Measurements from ENCODE around the gene EPHA5. TPM values are rescaled to one million over a fixed set of nuclear protein-coding genes. Genes with fewer than 3 reads are reported as not detected.

The EPHA5 gene
- polyA plus RNA-seq, 4 donors = 0.38 to 0.70 (median 0.51) TPM

DNA sequence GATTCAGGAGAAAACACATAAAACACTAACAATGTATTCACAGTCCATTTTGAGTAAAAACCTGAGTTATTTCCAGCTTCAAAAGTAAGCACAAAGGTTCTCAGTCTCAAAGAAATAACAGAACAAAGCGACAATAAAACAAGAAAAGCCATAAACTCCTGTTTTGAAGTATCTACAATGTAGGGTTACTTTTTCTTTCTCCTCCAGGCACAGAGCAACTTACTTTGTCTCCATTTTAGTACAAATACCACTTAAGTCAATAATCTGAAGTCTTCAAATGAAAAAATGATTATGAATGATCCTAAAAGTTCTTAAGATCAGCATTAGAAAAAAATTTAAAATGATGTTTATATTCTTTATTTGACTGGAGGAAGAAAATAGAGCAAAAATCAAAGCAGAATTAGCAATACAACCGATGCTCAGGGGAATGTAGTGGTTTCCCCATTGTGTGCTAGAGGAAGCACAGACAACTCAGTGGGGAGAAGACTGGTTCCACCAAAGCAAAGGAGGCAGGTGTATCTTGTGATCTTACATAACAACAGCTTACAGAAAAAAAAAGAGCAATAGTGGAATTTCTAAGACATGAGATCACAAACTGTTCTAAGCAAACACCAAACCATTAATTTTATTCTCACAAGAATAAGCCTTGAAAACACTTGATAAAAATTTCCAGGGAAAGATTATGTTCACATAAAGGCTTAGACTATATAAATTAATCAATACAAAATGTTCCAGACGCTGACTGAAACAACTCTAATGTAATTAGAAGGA is 35.1 kb downstream of the EPHA5 start:
- DNase-seq (ENCODE audit: low read depth in 4 of 4, low spot score in 2 of 4) = no peak

DNA sequence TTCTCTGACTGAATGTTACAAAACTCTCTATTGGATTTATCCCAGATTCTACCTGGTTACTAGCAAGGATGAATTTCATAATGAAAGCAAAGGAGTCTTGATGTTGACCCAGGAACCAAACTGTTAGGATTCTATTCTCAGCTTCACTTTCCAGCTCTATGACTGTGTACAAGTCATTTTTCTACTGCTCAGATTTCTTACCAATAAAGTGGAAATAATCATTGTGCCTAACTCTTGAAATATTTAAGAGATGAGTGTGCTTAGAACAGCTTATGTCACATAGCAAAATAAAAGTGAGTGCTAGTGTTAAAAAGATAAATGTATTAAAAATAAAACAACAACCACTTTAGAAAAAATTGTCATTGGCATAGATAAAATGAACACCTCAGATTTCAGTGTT is 45.6 kb downstream of the EPHA5 start:
- DNase-seq (ENCODE audit: low read depth in 4 of 4, low spot score in 2 of 4) = no peak

DNA sequence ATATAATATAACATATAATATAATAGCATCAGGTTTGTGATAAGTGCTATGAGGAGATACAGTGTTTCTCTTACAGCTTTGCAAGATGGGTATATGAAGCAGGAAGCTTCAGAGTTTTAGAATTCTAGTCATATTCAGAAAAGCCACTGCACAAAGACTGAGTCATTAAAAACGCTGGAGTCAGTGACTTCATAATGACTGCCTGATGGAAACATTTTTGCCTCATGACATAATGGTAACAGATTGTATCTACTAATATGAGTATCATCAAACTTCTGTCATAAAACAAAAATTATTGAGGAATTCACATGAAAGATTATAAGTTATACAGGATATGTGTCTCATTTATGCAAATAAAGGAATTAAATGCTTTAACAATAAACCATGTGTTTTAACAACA is 46.8 kb downstream of the EPHA5 start:
- no peak for DNase-seq (ENCODE audit: low read depth in 4 of 4, low spot score in 2 of 4)

DNA sequence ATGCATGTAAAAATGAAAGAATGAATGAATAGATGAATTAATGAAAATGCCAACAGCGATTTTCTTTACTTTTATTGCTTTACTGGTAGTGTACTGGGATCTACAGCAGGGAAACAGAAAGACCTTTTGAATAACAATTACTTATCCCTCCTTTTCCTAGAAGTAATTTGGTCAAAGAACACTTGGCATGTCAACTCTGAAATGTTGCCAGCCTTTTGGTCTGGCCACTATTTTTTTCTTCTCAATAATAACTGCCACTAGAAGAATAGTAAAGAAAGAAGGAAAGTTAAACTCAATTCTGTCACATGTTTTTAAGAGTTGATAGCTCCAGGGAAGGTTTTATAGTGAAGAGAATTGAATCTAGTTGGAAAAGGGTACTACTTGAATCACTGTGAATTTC is 52.9 kb downstream of the EPHA5 start:
- DNase-seq (ENCODE audit: low read depth in 4 of 4, low spot score in 2 of 4) = no peak

DNA sequence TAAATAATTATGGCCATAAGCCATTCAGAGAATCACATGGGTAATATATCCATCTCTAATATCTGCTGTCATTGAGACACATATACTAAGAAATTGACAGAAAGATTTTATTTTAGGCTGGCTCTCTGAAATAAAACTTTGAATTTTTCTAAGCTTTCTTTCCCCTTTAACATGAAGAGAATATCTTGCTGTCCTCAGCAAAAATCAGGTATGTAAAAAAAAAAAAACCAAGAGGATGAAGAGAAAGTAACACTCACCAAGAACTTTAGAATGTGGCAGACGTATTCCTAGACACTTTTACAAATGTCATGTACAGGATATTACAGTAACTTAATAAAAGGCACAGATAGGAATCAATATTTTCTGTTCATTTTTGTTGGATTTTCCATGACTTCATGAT is 65.8 kb downstream of the EPHA5 start:
- no peak for DNase-seq (ENCODE audit: low read depth in 4 of 4, low spot score in 2 of 4)

DNA sequence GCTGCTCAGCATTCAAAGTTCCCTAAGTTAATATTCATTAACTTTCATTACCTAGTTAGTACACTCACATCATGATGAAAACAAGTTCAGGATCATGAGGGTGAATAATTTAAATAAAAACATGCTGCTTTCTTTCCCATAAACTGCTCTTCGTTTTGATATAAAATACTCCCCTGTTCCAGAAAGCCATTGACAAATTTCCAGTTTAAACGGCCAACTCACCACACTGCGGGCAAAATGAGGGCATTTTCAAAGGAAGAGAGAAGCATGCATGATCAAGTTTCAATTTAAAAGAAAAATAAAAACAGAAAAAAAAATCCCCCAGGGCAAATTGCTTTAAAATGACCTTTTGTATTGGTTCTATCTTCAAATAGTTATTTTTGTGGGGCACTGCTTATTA is 69.6 kb downstream of the EPHA5 start:
- peak in 1 of 4 donors; percentile 21 for DNase-seq (ENCODE audit: low read depth in 4 of 4, low spot score in 2 of 4)

DNA sequence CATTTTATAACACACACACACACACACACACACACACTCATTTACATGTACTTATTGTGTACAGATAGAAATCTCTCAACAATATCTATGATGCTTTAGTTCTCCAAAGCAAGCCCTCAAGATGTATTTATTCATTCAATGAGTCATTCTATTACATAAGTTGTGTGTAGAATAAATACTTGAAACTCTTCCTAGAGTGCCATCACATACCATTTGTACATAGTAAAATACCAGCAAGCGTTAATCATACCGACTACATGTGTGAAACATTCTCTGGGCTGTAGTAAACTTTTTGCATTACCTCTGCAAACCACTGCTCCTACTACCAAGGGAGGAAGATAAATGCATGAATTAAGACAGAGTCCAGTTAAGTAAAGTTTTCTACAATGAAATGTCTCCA is 70.9 kb downstream of the EPHA5 start:
- DNase-seq (ENCODE audit: low read depth in 4 of 4, low spot score in 2 of 4) = no peak

DNA sequence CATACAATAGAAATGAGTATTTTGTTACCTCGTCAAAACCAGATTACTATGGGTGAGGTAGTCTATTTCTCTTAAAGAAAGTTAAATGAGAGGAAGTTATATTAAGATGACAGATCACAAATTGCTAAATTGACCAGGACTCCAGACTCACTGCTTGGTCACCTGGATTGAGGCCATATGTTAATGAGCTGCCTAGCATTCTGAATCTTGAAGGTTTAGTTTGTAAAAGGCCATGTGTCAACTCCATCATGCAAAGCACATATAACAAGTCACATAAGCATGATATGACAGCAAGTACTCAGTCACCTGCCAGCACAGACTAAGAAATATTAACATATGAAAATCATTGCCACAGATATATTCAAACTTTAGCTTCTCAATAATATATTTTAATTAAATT is 72.6 kb downstream of the EPHA5 start:
- no peak for DNase-seq (ENCODE audit: low read depth in 4 of 4, low spot score in 2 of 4)

DNA sequence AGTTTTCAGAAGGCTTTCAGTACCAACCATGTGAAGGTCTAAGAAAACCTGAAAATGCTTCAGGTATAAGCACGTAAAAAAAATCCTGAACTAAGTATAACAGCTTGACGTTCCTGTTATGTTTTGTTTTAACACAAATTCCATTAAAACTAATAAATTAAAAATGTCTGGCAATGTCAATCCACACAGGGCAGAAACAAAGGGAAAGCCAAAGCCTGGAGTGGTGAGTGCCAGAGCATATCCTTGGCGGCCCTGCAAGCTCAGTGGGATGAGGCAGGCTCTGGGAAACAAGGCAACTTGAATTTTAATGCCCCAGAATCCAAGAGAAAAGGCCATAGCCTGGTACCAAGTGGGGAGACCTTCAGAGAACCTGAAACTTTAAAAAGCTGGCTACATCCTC is 78.2 kb downstream of the EPHA5 start:
- no peak for DNase-seq (ENCODE audit: low read depth in 4 of 4, low spot score in 2 of 4)

DNA sequence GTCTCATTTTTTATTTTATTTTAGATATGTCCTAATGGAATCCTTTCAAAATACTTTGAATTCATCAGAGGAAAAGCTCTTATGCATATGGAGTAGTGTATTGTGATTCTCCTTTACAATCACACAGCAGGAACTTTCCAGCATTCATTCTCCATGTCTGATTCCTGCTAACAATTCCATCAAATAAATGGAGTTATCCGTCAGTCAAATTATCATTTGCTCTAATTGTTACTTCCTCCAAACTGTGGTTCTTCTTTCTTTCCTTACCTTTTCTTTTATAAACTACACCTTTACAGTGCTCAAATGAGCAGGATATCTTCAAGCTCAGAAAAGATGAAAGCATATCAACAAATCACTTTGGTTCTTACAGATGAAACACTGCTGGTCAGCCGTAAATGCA is 80.4 kb downstream of the EPHA5 start:
- no peak for DNase-seq (ENCODE audit: low read depth in 4 of 4, low spot score in 2 of 4)

DNA sequence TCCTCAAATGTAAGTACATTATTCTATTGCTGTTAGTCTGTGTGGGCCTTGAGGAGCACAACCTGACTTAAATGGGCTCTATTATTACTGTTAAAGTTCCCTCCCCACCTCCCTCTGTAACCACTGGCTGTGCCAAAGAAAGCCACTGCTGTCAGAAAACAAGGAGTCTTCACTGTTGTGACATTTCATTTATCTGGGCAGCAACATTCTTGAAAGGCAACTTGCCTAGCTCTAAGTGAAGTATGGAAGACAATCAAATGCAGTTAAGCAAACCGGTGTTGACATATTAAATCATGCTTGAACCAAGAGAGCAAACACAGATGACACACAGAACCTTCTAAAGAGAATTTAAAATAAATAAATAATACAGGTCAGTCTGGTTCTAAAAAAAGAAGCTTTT is 81.0 kb downstream of the EPHA5 start:
- no peak for DNase-seq (ENCODE audit: low read depth in 4 of 4, low spot score in 2 of 4)

DNA sequence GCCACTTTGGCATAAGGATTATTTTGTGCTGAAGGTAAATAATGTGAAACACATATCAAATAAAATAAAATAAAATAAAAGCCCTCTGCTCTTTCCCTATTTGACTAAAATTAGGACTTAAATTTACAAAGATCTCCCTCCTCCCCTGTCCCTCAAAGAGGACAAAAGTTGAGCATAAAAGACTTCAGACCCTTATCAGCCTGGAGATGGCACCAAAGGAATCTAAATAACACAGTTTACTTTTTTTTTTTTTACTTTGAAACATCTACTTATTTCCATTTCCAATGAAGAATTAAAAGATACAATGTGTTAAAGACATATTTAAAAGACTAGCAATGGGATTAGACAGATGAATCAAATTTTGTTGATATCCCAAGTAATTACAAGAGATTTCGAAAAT is 89.7 kb downstream of the EPHA5 start:
- DNase-seq (ENCODE audit: low read depth in 4 of 4, low spot score in 2 of 4) = no peak

DNA sequence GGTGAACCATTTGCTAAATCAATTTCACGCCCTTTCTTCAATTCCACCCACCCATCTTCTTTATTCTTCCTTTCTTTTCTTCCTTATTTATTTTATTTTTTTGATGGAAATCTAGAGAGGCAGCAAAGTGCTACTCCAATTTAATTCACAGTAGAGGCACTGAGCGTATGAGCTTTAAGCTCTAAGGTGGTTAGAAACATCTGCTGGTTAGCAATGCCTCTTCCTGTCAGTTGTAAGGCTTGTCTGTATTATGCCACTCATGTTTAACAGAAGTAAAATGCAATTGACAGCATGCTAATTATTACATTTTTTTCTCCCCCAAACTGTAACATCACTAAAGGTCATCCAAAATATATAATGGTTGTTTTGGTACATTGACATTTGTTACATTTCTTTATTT is 103.8 kb downstream of the EPHA5 start:
- no peak for DNase-seq (ENCODE audit: low read depth in 4 of 4, low spot score in 2 of 4)

DNA sequence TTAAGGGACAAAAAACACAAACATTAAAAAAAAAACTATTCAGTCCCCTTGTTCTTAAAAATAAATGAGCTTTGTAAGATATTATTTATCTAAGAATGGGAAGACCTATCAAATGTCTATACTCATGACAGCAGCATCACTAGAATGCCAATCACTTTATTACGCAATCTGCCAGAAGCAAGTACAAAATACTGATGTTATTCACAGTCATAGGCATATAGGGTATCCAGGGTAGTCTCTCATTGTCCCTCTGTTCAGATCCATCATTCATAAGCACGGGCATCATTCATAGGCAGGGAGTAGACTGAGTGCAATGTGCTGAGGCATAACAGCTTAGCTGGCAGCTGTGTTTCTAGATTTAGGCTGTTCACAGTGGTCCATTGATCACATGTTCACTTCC is 109.1 kb downstream of the EPHA5 start:
- DNase-seq (ENCODE audit: low read depth in 4 of 4, low spot score in 2 of 4) = no peak

DNA sequence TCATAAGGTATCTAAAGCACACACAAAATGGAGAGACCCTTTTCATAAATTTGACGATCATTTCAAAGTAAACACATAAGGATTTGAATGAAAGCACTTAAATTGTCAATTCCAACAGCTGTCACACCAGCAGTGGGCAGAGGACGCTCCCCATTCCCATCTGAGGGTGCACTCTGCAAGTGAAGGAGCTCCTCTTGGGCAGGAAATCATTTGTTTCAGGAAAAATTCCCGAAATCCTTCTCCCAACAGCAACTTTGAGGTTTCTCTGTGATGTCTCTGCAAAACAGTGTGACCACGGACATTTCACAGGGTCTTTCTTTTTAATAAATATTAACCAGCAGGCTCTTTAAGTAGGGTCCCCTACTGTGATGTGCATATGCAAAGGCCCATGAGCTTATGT is 111.0 kb downstream of the EPHA5 start:
- no peak for DNase-seq (ENCODE audit: low read depth in 4 of 4, low spot score in 2 of 4)

DNA sequence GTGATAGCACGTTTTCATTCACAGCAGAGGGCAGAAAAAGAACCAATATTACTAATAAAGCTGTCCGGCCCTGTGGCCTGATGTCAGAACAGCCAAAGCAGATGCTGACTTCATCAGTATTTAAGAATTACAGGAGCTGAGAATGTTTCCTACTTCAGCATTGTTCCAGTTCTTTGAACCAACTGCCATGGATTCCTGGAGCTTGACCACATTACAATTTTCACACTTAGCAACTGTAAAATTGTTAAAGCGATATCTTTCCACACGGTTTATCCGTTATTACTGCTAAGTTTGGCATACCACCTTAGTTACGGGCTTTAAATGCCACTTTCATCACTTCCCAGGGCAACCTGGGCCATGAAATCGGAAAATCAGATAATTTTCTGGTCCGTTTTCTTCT is 118.2 kb downstream of the EPHA5 start:
- peak in 1 of 4 donors; percentile 7 for DNase-seq (ENCODE audit: low read depth in 4 of 4, low spot score in 2 of 4)

DNA sequence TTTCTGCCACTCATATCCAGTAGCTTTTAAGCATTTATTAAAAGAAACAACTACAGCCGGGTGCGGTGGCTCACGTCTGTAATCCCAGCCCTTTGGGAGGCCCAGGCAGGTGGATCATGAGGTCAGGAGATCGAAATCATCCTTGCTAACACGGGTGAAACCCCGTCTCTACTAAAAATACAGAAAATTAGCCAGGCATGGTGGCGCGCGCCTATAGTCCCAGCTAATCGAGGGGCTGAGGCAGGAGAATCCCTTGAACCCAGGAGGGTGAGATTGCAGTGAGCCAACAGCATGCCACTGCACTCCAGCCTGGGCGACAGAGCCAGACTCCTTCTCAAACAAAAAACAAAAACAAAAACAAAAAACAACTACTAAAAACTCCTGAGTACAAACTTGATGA is 119.8 kb downstream of the EPHA5 start:
- no peak for DNase-seq (ENCODE audit: low read depth in 4 of 4, low spot score in 2 of 4)

DNA sequence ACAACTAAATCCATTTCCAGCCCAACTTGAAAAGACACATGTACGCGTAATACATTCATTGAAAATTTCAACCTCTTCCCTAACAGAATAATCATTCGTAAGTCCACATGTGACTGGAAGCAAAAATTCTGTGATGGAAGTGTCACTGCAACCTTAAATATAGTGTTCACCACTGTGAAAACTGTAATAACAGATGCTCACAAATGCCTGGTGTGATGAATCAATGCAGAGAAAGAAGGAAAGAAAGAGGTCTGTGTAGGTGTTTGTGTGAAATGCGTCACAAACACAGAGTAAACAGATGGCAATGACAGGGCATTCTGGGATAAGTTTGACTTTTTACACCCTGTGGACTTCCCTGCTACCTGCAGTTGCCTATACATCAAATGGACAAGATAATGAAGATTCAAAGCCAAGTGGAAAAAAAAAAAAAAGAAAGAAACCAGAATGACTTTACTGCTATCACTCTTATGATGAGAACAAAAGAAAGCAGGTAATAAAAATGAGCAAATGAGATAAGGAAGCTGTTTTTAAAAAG is 123.3 kb downstream of the EPHA5 start:
- DNase-seq (ENCODE audit: low read depth in 4 of 4, low spot score in 2 of 4) = no peak

DNA sequence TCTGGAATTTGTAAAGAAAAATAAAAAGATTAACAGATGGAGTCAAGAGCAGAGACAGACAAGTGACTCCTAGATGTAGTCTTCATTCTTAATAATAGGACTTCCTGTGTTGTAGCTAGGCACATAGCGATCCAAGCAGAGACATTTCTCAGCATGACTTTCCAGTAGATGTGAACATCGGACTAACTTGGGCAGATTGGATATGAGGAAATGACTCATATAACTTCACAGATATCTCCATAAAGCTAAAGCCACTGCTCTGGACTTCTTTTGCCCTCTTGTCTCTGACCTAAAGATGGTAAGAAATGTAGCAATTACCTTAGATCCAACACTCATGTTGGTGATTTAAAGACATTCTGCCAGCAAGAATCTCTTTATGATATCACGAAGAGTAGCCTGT is 131.7 kb downstream of the EPHA5 start:
- no peak for DNase-seq (ENCODE audit: low read depth in 4 of 4, low spot score in 2 of 4)

DNA sequence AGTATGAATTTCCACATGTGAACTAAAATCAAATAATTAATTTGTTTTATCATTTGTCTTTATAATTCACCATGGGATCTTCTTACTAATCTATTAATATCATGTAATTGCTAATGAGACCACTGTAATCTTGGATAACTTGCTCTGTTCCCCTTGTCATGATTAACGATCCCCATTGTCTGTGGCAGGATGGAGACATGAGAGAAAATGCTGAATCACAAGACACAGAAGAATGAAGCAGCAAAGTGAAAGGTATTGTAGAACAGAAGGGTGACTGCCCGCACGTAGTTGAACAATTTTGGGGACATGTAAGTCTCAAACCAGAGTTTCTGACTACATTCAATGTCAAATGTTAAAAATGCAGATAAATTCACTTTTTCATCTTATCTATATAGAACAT is 135.2 kb downstream of the EPHA5 start:
- no peak for DNase-seq (ENCODE audit: low read depth in 4 of 4, low spot score in 2 of 4)

DNA sequence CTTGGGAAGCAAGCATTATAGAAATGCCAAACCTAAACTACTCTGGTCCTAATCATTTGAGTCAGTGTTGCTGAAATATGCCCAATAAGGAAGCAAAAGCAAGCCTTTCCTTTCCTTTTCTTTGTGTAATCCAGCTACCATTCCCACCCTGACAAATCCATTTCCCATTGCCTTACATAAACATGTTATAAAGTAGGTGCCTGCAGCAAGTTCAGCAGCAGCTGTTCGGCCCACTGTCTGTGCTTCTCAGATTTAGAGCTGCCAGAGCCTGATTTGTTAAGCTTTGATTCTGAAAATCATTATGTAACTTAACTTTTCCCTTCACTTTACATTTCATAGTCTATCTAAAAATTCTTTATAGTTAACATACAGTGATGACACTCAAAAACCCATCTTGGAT is 148.6 kb downstream of the EPHA5 start:
- no peak for DNase-seq (ENCODE audit: low read depth in 4 of 4, low spot score in 2 of 4)

DNA sequence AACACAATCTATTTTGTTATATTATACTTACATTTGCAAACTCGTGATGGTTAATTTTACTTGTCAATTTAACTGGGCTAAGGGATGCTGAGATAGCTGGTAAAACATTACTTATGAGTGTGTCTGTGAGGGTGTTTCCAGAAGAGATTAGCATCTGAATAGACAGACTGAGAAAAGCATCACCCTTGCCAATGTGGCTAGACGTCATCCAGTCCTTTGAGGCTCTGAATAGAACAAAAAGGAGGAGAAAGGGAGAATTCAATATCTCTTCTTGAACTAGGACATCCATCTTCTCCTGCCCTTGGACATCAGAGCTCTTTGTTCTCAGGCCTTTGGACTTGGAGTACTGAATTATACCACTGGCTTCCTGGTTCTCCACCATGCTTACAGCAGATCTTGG is 154.6 kb downstream of the EPHA5 start:
- DNase-seq (ENCODE audit: low read depth in 4 of 4, low spot score in 2 of 4) = no peak

DNA sequence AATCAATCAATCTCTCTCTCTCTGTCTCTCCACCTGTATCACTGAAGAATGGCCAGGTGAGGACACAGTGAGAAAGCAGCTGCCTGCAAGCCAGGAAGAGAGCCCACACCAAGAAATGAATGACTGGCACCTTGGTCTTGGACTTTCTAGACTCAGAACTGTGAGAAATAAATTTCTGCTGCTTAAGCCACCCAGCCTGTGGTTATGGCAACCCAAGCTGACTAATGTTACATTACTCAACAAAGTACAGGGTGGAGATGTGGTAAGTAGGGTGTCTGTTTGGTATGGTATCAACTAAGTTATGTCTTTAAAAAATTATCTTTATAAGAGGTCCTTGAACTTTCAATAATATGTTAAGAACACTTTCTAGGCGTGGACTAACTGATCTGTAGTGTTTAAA is 159.3 kb downstream of the EPHA5 start:
- no peak for DNase-seq (ENCODE audit: low read depth in 4 of 4, low spot score in 2 of 4)

Measured in left renal cortex interstitium (tissue), 4 donors.